GM18868 (cell line): ENCODE results near the gene MAD1L1.

ENCODE experiments used
- ATAC-seq: cut with Tn5 transposase; IDR thresholded peaks from one replicate; pipeline ENCODE4 v1.9.1; 2021; ENCODE audit warnings: mild to moderate bottlenecking, moderate library complexity; ENCODE audit not compliant: unreplicated experiment

The MAD1L1 gene

GRCh38 chr7:2122651-2123050, 110.1 kb downstream of the MAD1L1 start:
- no peak for ATAC-seq

- ATAC-seq: no peak
These were observed 111.6 kb downstream of the MAD1L1 start for GRCh38 chr7:2120841-2121830.

GRCh38 chr7:2120251-2120660, 112.5 kb downstream of the MAD1L1 start:
- no peak for ATAC-seq

GRCh38 chr7:2118630-2119190, 114.0 kb downstream of the MAD1L1 start:
- no peak for ATAC-seq

GRCh38 chr7:2118056-2118455, 114.7 kb downstream of the MAD1L1 start:
- no peak for ATAC-seq

GRCh38 chr7:2117646-2118045, 115.1 kb downstream of the MAD1L1 start:
- no peak for ATAC-seq

- no peak for ATAC-seq
These were observed 115.7 kb downstream of the MAD1L1 start for GRCh38 chr7:2116989-2117591.

GRCh38 chr7:2116448-2116810, 116.3 kb downstream of the MAD1L1 start:
- ATAC-seq: no peak

GRCh38 chr7:2115760-2116447, 116.8 kb downstream of the MAD1L1 start:
- no peak for ATAC-seq

- ATAC-seq: no peak
These were observed 117.6 kb downstream of the MAD1L1 start for GRCh38 chr7:2114926-2115759.

GRCh38 chr7:2114052-2114451, 118.7 kb downstream of the MAD1L1 start:
- no peak for ATAC-seq

- no peak for ATAC-seq
These were observed 120.2 kb downstream of the MAD1L1 start for GRCh38 chr7:2112261-2113198.

GRCh38 chr7:2111568-2111967, 121.2 kb downstream of the MAD1L1 start:
- ATAC-seq: no peak

- no peak for ATAC-seq
These were observed 121.9 kb downstream of the MAD1L1 start for GRCh38 chr7:2110610-2111396.

GRCh38 chr7:2109936-2110609, 122.7 kb downstream of the MAD1L1 start:
- ATAC-seq: no peak

- no peak for ATAC-seq
These were observed 123.4 kb downstream of the MAD1L1 start for GRCh38 chr7:2109251-2109872.

- ATAC-seq: no peak
These were observed 124.1 kb downstream of the MAD1L1 start for GRCh38 chr7:2108501-2109250.
